Measurements from ENCODE around the gene GPR35.

DNA sequence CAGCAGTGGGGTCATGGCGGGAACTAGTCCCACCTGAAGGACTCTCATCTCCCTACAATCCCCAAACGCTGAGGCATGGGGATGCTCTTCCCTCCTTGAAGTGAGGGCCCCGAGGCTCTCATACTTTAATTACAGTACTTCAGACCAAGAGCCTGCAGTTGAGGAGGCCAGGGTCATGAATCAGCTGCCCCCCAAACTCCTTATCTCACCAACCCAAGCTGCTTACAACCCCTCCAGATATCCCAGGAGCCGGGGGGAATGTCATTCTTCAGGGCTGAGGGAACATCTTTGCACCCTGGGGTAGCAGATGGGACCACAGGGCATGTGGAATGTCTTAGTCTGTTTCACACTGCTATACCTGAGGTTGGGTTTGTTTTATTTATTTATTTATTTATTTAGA lies 41.5 kb upstream of the GPR35 start:
- TF ChIP-seq, protein P1, sequence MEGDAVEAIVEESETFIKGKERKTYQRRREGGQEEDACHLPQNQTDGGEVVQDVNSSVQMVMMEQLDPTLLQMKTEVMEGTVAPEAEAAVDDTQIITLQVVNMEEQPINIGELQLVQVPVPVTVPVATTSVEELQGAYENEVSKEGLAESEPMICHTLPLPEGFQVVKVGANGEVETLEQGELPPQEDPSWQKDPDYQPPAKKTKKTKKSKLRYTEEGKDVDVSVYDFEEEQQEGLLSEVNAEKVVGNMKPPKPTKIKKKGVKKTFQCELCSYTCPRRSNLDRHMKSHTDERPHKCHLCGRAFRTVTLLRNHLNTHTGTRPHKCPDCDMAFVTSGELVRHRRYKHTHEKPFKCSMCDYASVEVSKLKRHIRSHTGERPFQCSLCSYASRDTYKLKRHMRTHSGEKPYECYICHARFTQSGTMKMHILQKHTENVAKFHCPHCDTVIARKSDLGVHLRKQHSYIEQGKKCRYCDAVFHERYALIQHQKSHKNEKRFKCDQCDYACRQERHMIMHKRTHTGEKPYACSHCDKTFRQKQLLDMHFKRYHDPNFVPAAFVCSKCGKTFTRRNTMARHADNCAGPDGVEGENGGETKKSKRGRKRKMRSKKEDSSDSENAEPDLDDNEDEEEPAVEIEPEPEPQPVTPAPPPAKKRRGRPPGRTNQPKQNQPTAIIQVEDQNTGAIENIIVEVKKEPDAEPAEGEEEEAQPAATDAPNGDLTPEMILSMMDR (IDR thresholded peaks at IDR 0.05; ENCODE audit: low read depth, low read length, poor library complexity, severe bottlenecking), result no peak
- TF ChIP-seq EZH2phosphoT487 (IDR thresholded peaks at IDR 0.05; ENCODE audit: borderline replicate concordance, low read length), result no peak

Data from DOHH2 (cell line).